Activated CD8-positive, alpha-beta T cell treated with anti-CD3 and anti-CD28 coated beads for 36 hours (primary cell): Measurements from ENCODE around the gene C19orf85. TPM values are rescaled to one million over a fixed set of nuclear protein-coding genes. Genes with fewer than 3 reads are reported as not detected.

ENCODE experiments used
- ATAC-seq: fragments of 200-7000 bp; cut with Tn5 transposase; one replicate; pipeline ENCODE4 v1.10.0; 2021; ENCODE audit warnings: mild to moderate bottlenecking, moderate library complexity
- CTCF ChIA-PET: fragments of 350-600 bp; sonication (Branson Sonifier 250); formaldehyde crosslinking; loops from one replicate; lab custom pipeline; 2021; ENCODE audit warnings: antibody characterized with exemption; lab: Charles Lee
- POLR2A ChIA-PET: fragments of 350-600 bp; sonication (Branson Sonifier 250); formaldehyde crosslinking; loops from one replicate; lab custom pipeline; 2021; ENCODE audit warnings: antibody characterized with exemption; lab: Charles Lee
- DNase-seq: peaks from one replicate; pipeline ENCODE4 v3.0.0-alpha.2; 2020
- H3K27ac Mint-ChIP-seq: one replicate; pipeline ENCODE4 v1.8.0; 2021; ENCODE audit warnings: mild to moderate bottlenecking, mixed read lengths
- H3K27me3 Mint-ChIP-seq: one replicate; pipeline ENCODE4 v1.8.0; 2021; ENCODE audit warnings: mixed read lengths
- H3K36me3 Mint-ChIP-seq: one replicate; pipeline ENCODE4 v1.8.0; 2021; ENCODE audit warnings: low read depth, mixed read lengths
- H3K4me1 Mint-ChIP-seq: one replicate; pipeline ENCODE4 v1.8.0; 2021; ENCODE audit warnings: low read depth, mixed read lengths
- H3K4me3 Mint-ChIP-seq: one replicate; pipeline ENCODE4 v1.8.0; 2021; ENCODE audit warnings: mild to moderate bottlenecking, moderate library complexity, mixed read lengths
- H3K9me3 Mint-ChIP-seq: one replicate; pipeline ENCODE4 v1.8.0; 2021; ENCODE audit warnings: mixed read lengths
- intact Hi-C: fragments of 100-400 bp; cut with micrococcal nuclease; formaldehyde crosslinking; loops from one replicate; pipeline ENCODE4 v1.10.0; 2022
- total RNA-seq, 2 experiments: library from RNA; stranded (reverse); gene quantifications; one replicate each; pipeline ENCODE4 v1.2.3, GENCODE V29; 2021
- TF ChIP-seq, protein P1 (sequence below): fragments of 200-600 bp; IDR thresholded peaks from one replicate; pipeline ENCODE4 v1.8.0; 2022; ENCODE audit warnings: antibody characterized with exemption, mild to moderate bottlenecking

The C19orf85 gene
- total RNA-seq, 2 experiments from 2014 or later: not detected

DNA sequence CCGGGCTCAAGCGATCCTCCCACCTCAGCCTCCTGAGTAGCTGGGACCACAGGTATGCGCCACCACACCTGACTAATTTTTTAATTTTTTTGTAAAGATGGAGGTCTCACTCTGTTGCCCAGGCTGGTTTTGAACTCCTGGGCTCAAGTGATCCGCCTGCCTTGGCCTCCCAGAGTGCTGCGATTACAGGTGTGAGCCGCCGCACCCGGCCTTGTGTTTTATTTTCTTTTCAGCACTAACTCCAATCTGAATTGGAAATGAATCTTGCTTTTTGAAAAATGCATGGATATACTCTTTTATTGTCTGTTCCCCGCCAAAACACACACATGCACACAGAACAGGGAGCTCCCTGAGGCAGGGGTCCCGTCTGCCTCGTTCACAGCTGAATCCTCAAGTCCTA is 1.8 kb downstream of the C19orf85 start:
- CTCF ChIA-PET: interaction anchor here (1.4 to 2.4 kb wide), 2 partner anchors 41 to 302 kb away, joined by 3 to 11 read pairs; no protein-coding TSS in a partner anchor
- no peaks in the 10 kb centered on the region for H3K9me3 Mint-ChIP-seq
- POLR2A ChIA-PET: interaction anchor here (1.5 kb wide), 1 partner anchor 39 kb away, joined by 3 read pairs; no protein-coding TSS in a partner anchor
- H3K27me3 Mint-ChIP-seq: no peaks in the 10 kb centered on the region
- no peak overlapping the region for H3K27ac Mint-ChIP-seq
- no peak for DNase-seq
- peak overlapping the region; percentile 86 for H3K4me3 Mint-ChIP-seq
- H3K4me1 Mint-ChIP-seq: peaks cover 18% of the 10 kb centered on the region
- TF ChIP-seq, protein P1, sequence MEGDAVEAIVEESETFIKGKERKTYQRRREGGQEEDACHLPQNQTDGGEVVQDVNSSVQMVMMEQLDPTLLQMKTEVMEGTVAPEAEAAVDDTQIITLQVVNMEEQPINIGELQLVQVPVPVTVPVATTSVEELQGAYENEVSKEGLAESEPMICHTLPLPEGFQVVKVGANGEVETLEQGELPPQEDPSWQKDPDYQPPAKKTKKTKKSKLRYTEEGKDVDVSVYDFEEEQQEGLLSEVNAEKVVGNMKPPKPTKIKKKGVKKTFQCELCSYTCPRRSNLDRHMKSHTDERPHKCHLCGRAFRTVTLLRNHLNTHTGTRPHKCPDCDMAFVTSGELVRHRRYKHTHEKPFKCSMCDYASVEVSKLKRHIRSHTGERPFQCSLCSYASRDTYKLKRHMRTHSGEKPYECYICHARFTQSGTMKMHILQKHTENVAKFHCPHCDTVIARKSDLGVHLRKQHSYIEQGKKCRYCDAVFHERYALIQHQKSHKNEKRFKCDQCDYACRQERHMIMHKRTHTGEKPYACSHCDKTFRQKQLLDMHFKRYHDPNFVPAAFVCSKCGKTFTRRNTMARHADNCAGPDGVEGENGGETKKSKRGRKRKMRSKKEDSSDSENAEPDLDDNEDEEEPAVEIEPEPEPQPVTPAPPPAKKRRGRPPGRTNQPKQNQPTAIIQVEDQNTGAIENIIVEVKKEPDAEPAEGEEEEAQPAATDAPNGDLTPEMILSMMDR: no peak
- H3K36me3 Mint-ChIP-seq: no peaks in the 10 kb centered on the region
- intact Hi-C loops: no loop called here
- no peak for ATAC-seq

DNA sequence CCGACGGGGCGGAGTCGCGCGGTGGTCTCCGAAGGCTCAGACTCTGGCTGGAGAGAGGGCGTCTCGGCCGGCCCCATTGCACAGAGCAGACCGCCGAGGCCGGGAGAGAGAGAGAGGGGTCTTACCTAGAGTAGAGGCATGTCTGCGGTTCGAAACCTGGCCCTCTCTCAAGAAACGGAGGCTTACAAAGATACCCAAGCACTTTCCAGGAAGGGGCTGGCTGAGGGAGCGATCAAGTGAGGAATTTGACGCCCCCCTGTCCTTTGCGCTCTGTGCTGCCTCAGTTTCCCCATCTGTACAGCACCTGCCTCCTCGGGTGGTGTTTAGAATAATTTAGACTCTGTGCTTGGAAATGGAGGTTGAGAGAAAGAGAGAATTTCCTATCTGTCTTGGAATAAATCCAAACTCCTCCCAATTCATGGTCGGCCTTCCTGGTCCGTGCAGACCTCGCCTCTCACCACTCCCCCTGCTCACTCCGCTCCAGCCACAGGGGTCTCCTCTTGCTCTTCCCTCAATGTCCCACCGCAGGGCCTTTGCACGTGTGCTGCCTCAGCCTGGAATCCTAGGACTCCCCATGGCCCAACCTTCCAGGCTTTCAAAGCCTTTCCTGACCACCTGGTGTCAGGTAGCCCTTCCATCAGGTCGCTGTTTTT is 2.5 kb downstream of the C19orf85 start:
- ATAC-seq (no peak), DNase-seq (no peak)
- Mint-ChIP-seq H3K36me3 (no peaks in the 10 kb centered on the region), H3K9me3 (no peaks in the 10 kb centered on the region), H3K27ac (peak overlapping the region; percentile 84), H3K4me3 (peak overlapping the region; percentile 86), H3K27me3 (no peaks in the 10 kb centered on the region), H3K4me1 (peaks cover 15% of the 10 kb centered on the region)
- ChIA-PET CTCF (interaction anchor here (0.9 to 2.4 kb wide), 5 partner anchors 42 to 374 kb away, joined by 3 to 18 read pairs (median 4); no protein-coding TSS in a partner anchor), POLR2A (interaction anchor here (1.5 kb wide), 1 partner anchor 40 kb away, joined by 3 read pairs; no protein-coding TSS in a partner anchor)
- intact Hi-C loops: no loop called here
- TF ChIP-seq, protein P1: no peak

DNA sequence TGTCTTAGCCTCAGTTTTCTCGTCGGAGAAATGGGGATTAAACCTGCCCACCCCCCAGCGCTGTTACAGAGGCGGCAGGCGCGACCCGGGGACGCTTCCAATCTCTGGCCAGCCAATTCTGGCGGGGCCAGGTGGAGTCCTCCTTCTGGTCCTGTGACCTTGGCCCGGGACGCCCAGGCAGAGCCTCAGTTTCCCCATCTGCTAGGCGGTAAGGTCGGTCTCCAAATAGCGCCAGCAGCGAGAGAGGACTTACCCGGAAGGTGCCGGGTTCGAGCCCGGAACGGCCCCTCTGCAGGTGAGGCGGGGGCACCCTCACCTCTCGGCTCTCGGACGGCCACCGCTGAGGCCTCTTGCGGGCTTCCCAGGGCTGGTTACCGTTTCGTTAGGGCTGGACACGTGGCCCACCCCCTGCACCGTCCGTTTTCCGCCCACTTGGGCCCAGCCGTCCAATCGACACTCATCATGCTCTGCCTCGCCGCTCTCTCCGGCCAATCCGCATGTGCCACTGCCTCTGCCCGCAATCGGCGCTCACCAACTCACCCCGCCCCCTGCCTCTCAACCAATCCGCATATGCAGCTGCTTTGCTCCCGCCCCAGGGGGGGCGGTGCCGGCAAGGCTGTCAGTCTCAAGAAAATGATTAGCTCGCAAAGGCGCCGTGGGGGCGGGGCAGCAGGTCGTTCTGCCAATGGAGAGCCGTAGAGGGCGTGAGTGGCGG is 3.1 kb downstream of the C19orf85 start, which contains the start of gene ISOC2:
Gene ISOC2, minus strand, starts transcription at position 384 of the 715 bp plus-strand sequence. CDS start 5,156 bp downstream, outside the sequence.
- Mint-ChIP-seq H3K36me3 (no peaks in the 10 kb centered on the region), H3K27ac (peak within 1 kb of the TSS; percentile 84), H3K27me3 (no peaks in the 10 kb centered on the region), H3K9me3 (no peaks in the 10 kb centered on the region), H3K4me3 (peak within 1 kb of the TSS; percentile 86), H3K4me1 (peaks cover 15% of the 10 kb centered on the region)
- intact Hi-C loops: no loop called here
- CTCF ChIA-PET: interaction anchor here (0.9 to 1.4 kb wide), 4 partner anchors 43 to 373 kb away, joined by 3 to 18 read pairs (median 4); no protein-coding TSS in a partner anchor
- POLR2A ChIA-PET: no interaction called here
- DNase-seq (peak; percentile 100), ATAC-seq (peak; percentile 98)
- TF ChIP-seq, protein P1: no peak

DNA sequence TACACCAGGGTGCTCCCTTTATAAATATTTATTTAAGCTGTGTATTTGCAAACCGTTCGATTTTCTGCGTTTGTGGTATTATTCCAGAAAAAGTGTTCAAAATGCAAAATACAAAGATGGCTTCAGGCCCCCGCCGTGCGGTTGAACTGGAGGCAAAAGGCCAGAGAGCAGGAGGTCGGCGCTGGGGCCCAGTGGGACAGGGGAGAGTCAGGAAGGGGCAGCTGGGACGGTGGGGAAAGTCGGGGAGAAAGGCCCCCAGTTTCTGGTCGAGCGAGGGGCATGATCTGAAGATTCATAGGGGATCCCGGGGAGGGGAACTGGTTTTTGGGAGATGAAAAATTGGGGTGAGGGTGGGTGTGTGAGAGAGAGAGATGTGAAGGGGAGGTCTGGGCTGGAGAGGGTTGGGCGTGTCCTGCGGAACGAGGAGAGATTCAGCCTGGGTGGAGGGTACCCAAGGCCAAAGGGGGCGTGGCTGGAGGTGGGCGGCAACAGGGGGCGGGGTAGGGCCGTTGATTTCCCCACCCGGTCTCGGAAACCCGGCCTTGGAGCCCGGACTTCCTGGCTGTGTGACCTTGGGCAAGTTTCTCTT is 3.8 kb downstream of the C19orf85 start:
- CTCF ChIA-PET: interaction anchor here (1.4 to 3.3 kb wide), 2 partner anchors 44 to 371 kb away, joined by 3 to 18 read pairs; no protein-coding TSS in a partner anchor
- DNase-seq (peak; percentile 71), ATAC-seq (no peak)
- TF ChIP-seq, protein P1: no peak
- no peaks in the 10 kb centered on the region for H3K36me3 Mint-ChIP-seq
- H3K4me3 Mint-ChIP-seq: peak overlapping the region; percentile 86
- H3K9me3 Mint-ChIP-seq: no peaks in the 10 kb centered on the region
- POLR2A ChIA-PET: no interaction called here
- peak overlapping the region; percentile 84 for H3K27ac Mint-ChIP-seq
- no peaks in the 10 kb centered on the region for H3K27me3 Mint-ChIP-seq
- peaks cover 15% of the 10 kb centered on the region for H3K4me1 Mint-ChIP-seq
- intact Hi-C loops: no loop called here
